ENCODE measurements around the gene PDE4D.

PDE4D gene

GRCh38 chr5:59473611-59474010 lies 419.9 kb downstream of the PDE4D start:
- TF ChIP-seq EZH2 (optimal IDR thresholded peaks at IDR 0.05; ENCODE audit: low read depth, low read length) (no peak), EZH2phosphoT487 (IDR thresholded peaks at IDR 0.05; ENCODE audit: low read length) (no peak), CTCF (IDR thresholded peaks at IDR 0.05; ENCODE audit: low read length) (no peak)

DNA sequence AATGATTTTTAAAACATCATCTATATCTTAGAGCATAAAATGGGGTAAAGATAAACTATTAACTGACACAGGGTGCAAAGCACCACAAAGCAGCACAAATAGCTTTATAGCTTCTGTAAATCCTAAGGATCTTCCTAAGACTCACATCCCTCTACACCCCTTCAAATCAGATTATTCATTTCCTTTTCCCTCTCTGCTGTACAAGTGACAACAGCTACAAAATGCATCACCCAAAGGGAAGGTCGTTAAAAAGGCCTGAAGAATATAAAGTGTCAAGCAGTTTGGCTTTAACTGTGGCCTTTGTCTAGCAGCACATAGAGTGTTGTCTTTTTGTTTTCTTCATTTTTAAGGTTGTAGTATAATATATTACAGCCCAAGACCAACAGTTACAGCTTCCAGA lies 422.1 kb downstream of the PDE4D start:
- no peak overlapping the region for H3K4me3 ChIP-seq (ENCODE audit: low read length)
- TF ChIP-seq EZH2phosphoT487 (IDR thresholded peaks at IDR 0.05; ENCODE audit: low read length) (no peak), CTCF (IDR thresholded peaks at IDR 0.05; ENCODE audit: low read length) (no peak), EZH2 (optimal IDR thresholded peaks at IDR 0.05; ENCODE audit: low read depth, low read length) (no peak)
- no peak overlapping the region for H3K9ac ChIP-seq (ENCODE audit: low read length)
- H3K27me3 ChIP-seq (replicated peaks; ENCODE audit: insufficient read depth, low read length), result no peaks in the 10 kb centered on the region
- no peak overlapping the region for H3K4me2 ChIP-seq (ENCODE audit: low read depth, low read length)
- peaks cover 5% of the 10 kb centered on the region; the same call in 1 of the 2 replicates for H3K4me1 ChIP-seq (ENCODE audit: low read length)
- no peaks in the 10 kb centered on the region for H3K79me2 ChIP-seq (ENCODE audit: low read length)
- H3K36me3 ChIP-seq (replicated peaks; ENCODE audit: insufficient read depth, low read length), result no peaks in the 10 kb centered on the region
- H3K9me3 ChIP-seq (replicated peaks; ENCODE audit: insufficient read depth, low read length), result no peaks in the 10 kb centered on the region
- no peak overlapping the region for H3K27ac ChIP-seq (ENCODE audit: low read length)
- H2AFZ ChIP-seq (ENCODE audit: low read length), result no peak overlapping the region
- H3K9me2 ChIP-seq (replicated peaks; ENCODE audit: insufficient read depth, low read length), result no peaks in the 10 kb centered on the region
- no peaks in the 10 kb centered on the region for H3F3A ChIP-seq (ENCODE audit: insufficient read depth, low read length)
- no peak for DNase-seq
- H4K20me1 ChIP-seq (ENCODE audit: insufficient read depth, low read length), result no peaks in the 10 kb centered on the region

More at GRCh38 chr5:59473611-59474010, 419.9 kb downstream of the PDE4D start:
- Histone ChIP-seq H3K4me3 (ENCODE audit: low read length) (no peak overlapping the region), H2AFZ (ENCODE audit: low read length) (no peak overlapping the region), H3K9me3 (replicated peaks; ENCODE audit: insufficient read depth, low read length) (no peaks in the 10 kb centered on the region), H3F3A (ENCODE audit: insufficient read depth, low read length) (no peaks in the 10 kb centered on the region), H3K9me2 (replicated peaks; ENCODE audit: insufficient read depth, low read length) (no peaks in the 10 kb centered on the region), H3K4me1 (ENCODE audit: low read length) (no peaks in the 10 kb centered on the region), H3K4me2 (ENCODE audit: low read depth, low read length) (no peak overlapping the region), H4K20me1 (ENCODE audit: insufficient read depth, low read length) (no peaks in the 10 kb centered on the region), H3K79me2 (ENCODE audit: low read length) (no peaks in the 10 kb centered on the region), H3K27me3 (replicated peaks; ENCODE audit: insufficient read depth, low read length) (no peaks in the 10 kb centered on the region), H3K36me3 (replicated peaks; ENCODE audit: insufficient read depth, low read length) (no peaks in the 10 kb centered on the region), H3K9ac (ENCODE audit: low read length) (no peak overlapping the region), H3K27ac (ENCODE audit: low read length) (no peak overlapping the region)
- DNase-seq, result no peak

GRCh38 chr5:59467969-59468368 lies 425.6 kb downstream of the PDE4D start:
- no peaks in the 10 kb centered on the region for H4K20me1 ChIP-seq (ENCODE audit: insufficient read depth, low read length)
- TF ChIP-seq CTCF (IDR thresholded peaks at IDR 0.05; ENCODE audit: low read length), result no peak
- no peak for TF ChIP-seq EZH2 (optimal IDR thresholded peaks at IDR 0.05; ENCODE audit: low read depth, low read length)
- no peak for TF ChIP-seq EZH2phosphoT487 (IDR thresholded peaks at IDR 0.05; ENCODE audit: low read length)
- no peak overlapping the region for H3K4me3 ChIP-seq (ENCODE audit: low read length)
- peaks cover 13% of the 10 kb centered on the region; the same call in 1 of the 2 replicates for H3K4me1 ChIP-seq (ENCODE audit: low read length)
- no peak overlapping the region for H3K9ac ChIP-seq (ENCODE audit: low read length)
- H3K27me3 ChIP-seq (replicated peaks; ENCODE audit: insufficient read depth, low read length), result no peaks in the 10 kb centered on the region
- H3K79me2 ChIP-seq (ENCODE audit: low read length), result no peaks in the 10 kb centered on the region
- H3K36me3 ChIP-seq (replicated peaks; ENCODE audit: insufficient read depth, low read length), result no peaks in the 10 kb centered on the region
- no peak for DNase-seq
- no peaks in the 10 kb centered on the region; the same call in 1 of the 2 replicates for H3F3A ChIP-seq (ENCODE audit: insufficient read depth, low read length)
- H3K27ac ChIP-seq (ENCODE audit: low read length), result no peak overlapping the region
- no peaks in the 10 kb centered on the region for H3K9me2 ChIP-seq (replicated peaks; ENCODE audit: insufficient read depth, low read length)
- H3K9me3 ChIP-seq (replicated peaks; ENCODE audit: insufficient read depth, low read length), result no peaks in the 10 kb centered on the region
- no peak overlapping the region for H2AFZ ChIP-seq (ENCODE audit: low read length)
- no peak overlapping the region for H3K4me2 ChIP-seq (ENCODE audit: low read depth, low read length)

Data from MM.1S (cell line).